CD4-positive, CD25-positive, alpha-beta regulatory T cell (primary cell): Measurements from ENCODE around the gene MAP7. TPM values are rescaled to one million over a fixed set of nuclear protein-coding genes. Genes with fewer than 3 reads are reported as not detected.

Experiments used
- ATAC-seq, 2 donors: fragments of 150-1000 bp; cut with Tn5 transposase; one replicate each; pipeline ENCODE4 v1.10.0; 2021; ENCODE audit warnings: low read depth in 2 of 2, moderate number of reproducible peaks in 2 of 2, moderate library complexity in 1 of 2
- DNase-seq, 3 donors: peaks; one replicate each; pipeline versions ENCODE4 v3.0.0 to v3.0.0-alpha.2; 2012 to 2022; ENCODE audit warnings: mixed read lengths in 1 of 3
- H3K27ac ChIP-seq: one replicate; pipeline ENCODE4 v1.7.0; 2013; ENCODE audit warnings: mild to moderate bottlenecking, low read length; ENCODE audit not compliant: insufficient read depth, poor library complexity, severe bottlenecking
- H3K27me3 ChIP-seq: one replicate; pipeline ENCODE4 v1.7.0; 2013; ENCODE audit warnings: low read length; ENCODE audit not compliant: control insufficient read depth, insufficient read depth
- H3K36me3 ChIP-seq: one replicate; pipeline ENCODE4 v1.7.0; 2013; ENCODE audit warnings: mild to moderate bottlenecking, low read length, moderate library complexity; ENCODE audit not compliant: control insufficient read depth, insufficient read depth
- H3K4me1 ChIP-seq: 2 replicates; pipeline ENCODE4 v1.7.0; 2013; ENCODE audit warnings: mild to moderate bottlenecking, low read length; ENCODE audit not compliant: insufficient read depth, control insufficient read depth, poor library complexity, severe bottlenecking
- H3K4me3 ChIP-seq: one replicate; pipeline ENCODE4 v1.7.0; 2013; ENCODE audit warnings: low read depth, mild to moderate bottlenecking, low read length, moderate library complexity
- H3K9me3 ChIP-seq, 2 experiments: 1 replicate in 1 of 2; 2 replicates in 1 of 2; pipeline ENCODE4 v1.7.0; 2013; ENCODE audit warnings: low read length in 2 of 2, mild to moderate bottlenecking in 1 of 2, moderate library complexity in 1 of 2; ENCODE audit not compliant: control insufficient read depth in 2 of 2
- H3K27ac Mint-ChIP-seq, 3 donors: one replicate each; pipeline ENCODE4 v1.8.0; 2020 to 2022; ENCODE audit warnings: mild to moderate bottlenecking in 3 of 3, mixed read lengths in 3 of 3, moderate library complexity in 2 of 3
- H3K27me3 Mint-ChIP-seq: one replicate; pipeline ENCODE4 v1.8.0; 2022; ENCODE audit warnings: mild to moderate bottlenecking, mixed read lengths
- H3K36me3 Mint-ChIP-seq: one replicate; pipeline ENCODE4 v1.8.0; 2020; ENCODE audit warnings: mixed read lengths
- H3K4me1 Mint-ChIP-seq, 4 donors: one replicate each; pipeline ENCODE4 v1.8.0; 2020 to 2022; ENCODE audit warnings: mixed read lengths in 4 of 4, mild to moderate bottlenecking in 1 of 4
- H3K4me3 Mint-ChIP-seq, 4 donors: one replicate each; pipeline ENCODE4 v1.8.0; 2020 to 2022; ENCODE audit warnings: mild to moderate bottlenecking in 4 of 4, mixed read lengths in 4 of 4, moderate library complexity in 3 of 4
- H3K9me3 Mint-ChIP-seq, 7 donors: one replicate each; pipeline ENCODE4 v1.8.0; 2020 to 2022; ENCODE audit warnings: mixed read lengths in 7 of 7, mild to moderate bottlenecking in 3 of 7, moderate library complexity in 2 of 7
- polyA plus RNA-seq, 4 donors: library from polyadenylated mRNA; unstranded; fragments of 300-500 nt; fragmentation: Illumina TruSeq; gene quantifications; one replicate each; pipeline ENCODE4 v1.2.3, GENCODE V29; 2021
- total RNA-seq: library from RNA; stranded (reverse); gene quantifications from one replicate; pipeline ENCODE4 v1.2.3, GENCODE V29; 2022

Gene MAP7
- total and polyA plus RNA-seq, 5 donors from 2014 or later, result 0.06 to 0.72 (median 0.21) TPM

DNA sequence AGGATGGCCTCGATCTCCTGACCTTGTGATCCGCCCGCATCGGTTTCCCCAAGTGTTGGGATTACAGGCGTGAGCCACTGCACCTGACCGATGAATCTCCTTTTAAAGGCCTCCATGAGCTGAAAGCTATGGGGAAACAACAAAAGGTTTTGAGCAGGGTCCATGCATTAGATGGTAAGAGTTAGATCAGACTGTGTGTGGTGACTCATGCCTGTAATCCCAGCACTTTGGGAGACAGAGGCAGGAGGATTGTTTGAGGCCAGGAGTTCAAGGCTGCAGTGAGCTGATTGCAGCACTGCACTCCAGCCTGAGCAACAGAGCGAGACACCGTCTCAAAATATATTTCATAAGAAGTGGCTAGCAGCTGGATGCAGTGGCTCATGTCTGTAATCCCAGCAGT is 219.6 kb downstream of the MAP7 start:
- ATAC-seq (no peak), DNase-seq (no peak)
- Mint-ChIP-seq H3K4me3 (no peak overlapping the region), H3K9me3 (peaks cover 0 to 1% (median 0%) of the 10 kb centered on the region in 7 donors), H3K27me3 (peaks cover 13% of the 10 kb centered on the region), H3K4me1 (no peaks in the 10 kb centered on the region), H3K27ac (no peak overlapping the region), H3K36me3 (no peaks in the 10 kb centered on the region)
- no peaks in the 10 kb centered on the region for H3K9me3 ChIP-seq
- peaks cover 5% of the 10 kb centered on the region for H3K27me3 ChIP-seq
- H3K4me3 ChIP-seq, result no peak overlapping the region
- H3K4me1 ChIP-seq, result no peaks in the 10 kb centered on the region
- no peak overlapping the region for H3K27ac ChIP-seq
- no peaks in the 10 kb centered on the region for H3K36me3 ChIP-seq

- H3K4me3 ChIP-seq, result no peak overlapping the region
- no peak overlapping the region for H3K27ac ChIP-seq
- no peak for ATAC-seq
- DNase-seq, result no peak
- Mint-ChIP-seq H3K36me3 (no peaks in the 10 kb centered on the region), H3K4me3 (no peak overlapping the region), H3K4me1 (no peaks in the 10 kb centered on the region), H3K27me3 (peaks cover 13% of the 10 kb centered on the region), H3K9me3 (no peaks in the 10 kb centered on the region), H3K27ac (no peak overlapping the region)
- peaks cover 3% of the 10 kb centered on the region for H3K27me3 ChIP-seq
- H3K4me1 ChIP-seq, result no peaks in the 10 kb centered on the region
- H3K36me3 ChIP-seq, result no peaks in the 10 kb centered on the region
- no peaks in the 10 kb centered on the region for H3K9me3 ChIP-seq
Observed at GRCh38 chr6:136326038-136326553, 224.1 kb downstream of the MAP7 start.

GRCh38 chr6:136324686-136325380 is 225.4 kb downstream of the MAP7 start:
- H3K27me3 ChIP-seq, result peaks cover 3% of the 10 kb centered on the region
- H3K27me3 Mint-ChIP-seq, result peaks cover 16% of the 10 kb centered on the region
- no peaks in the 10 kb centered on the region for H3K36me3 ChIP-seq
- H3K4me3 ChIP-seq, result no peak overlapping the region
- no peak overlapping the region for H3K27ac ChIP-seq
- ATAC-seq (no peak), DNase-seq (no peak)
- H3K9me3 Mint-ChIP-seq, result no peaks in the 10 kb centered on the region
- no peaks in the 10 kb centered on the region for H3K4me1 ChIP-seq
- no peak overlapping the region for H3K4me3 Mint-ChIP-seq
- no peaks in the 10 kb centered on the region for H3K9me3 ChIP-seq
- no peaks in the 10 kb centered on the region for H3K4me1 Mint-ChIP-seq
- H3K36me3 Mint-ChIP-seq, result no peaks in the 10 kb centered on the region
- H3K27ac Mint-ChIP-seq, result no peak overlapping the region

DNA sequence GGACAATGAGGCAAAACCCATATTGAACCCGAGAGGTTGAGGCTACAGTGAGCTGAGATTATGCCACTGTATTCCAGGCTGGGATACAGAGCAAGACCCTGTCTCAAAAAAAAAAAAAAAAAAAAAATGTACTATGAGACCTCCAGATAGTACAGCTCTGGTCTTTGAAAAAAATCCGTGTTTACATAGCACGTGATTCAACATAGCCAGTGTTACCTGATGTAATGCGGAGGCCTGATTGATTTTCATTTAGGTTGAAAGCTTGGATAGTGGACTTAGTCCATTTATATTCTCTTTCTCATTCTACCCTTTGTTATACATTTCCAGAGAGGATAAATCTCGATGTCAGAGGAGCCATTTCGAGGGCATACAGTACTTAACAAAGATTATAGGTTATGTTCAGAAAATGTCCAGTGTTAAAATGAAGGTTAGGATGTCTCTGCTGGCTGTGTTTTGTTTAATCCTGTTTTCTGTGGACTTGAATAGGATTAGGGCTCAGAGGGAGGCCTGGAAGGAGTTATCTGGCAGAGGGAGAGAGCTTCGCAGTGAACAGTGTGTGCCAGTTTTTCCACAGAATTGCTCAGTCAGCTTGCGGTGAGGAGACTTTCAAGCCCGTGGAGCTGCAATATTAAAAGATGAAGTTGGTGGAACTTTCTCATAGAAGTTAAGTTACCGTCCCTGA is 226.7 kb downstream of the MAP7 start:
- no peak overlapping the region for H3K4me3 ChIP-seq
- peaks cover 9% of the 10 kb centered on the region for H3K27me3 Mint-ChIP-seq
- no peaks in the 10 kb centered on the region for H3K4me1 ChIP-seq
- no peak overlapping the region for H3K27ac Mint-ChIP-seq
- no peak overlapping the region for H3K27ac ChIP-seq
- no peak for ATAC-seq
- no peak overlapping the region for H3K4me3 Mint-ChIP-seq
- no peaks in the 10 kb centered on the region for H3K36me3 Mint-ChIP-seq
- no peaks in the 10 kb centered on the region for H3K9me3 Mint-ChIP-seq
- H3K36me3 ChIP-seq, result no peaks in the 10 kb centered on the region
- no peak for DNase-seq
- no peaks in the 10 kb centered on the region for H3K9me3 ChIP-seq
- no peaks in the 10 kb centered on the region for H3K4me1 Mint-ChIP-seq
- H3K27me3 ChIP-seq, result peaks cover 3% of the 10 kb centered on the region

DNA sequence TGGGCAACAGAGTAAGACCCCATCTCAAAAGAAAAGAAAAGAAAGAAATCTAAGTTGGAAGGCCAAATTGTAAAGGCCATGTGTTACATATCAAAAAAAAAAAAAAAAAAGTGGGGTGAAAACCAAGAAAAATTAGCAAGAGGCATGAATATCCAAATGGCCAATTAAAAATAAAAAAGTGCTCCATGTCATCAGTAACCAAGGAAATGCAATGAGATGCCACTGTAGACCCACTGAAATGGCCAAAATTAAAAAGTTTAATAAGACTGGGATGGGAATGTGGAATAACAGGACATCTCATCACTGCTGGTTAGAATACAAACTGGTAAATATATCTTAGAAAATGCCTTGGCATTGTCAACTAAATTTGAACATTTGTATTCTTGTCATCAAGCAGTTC is 230.5 kb downstream of the MAP7 start:
- DNase-seq, result no peak

GRCh38 chr6:136318676-136319075 is 231.5 kb downstream of the MAP7 start:
- no peak for ATAC-seq
- H3K27ac Mint-ChIP-seq, result no peak overlapping the region
- no peaks in the 10 kb centered on the region for H3K36me3 Mint-ChIP-seq
- H3K4me3 ChIP-seq, result no peak overlapping the region
- no peaks in the 10 kb centered on the region for H3K9me3 Mint-ChIP-seq
- H3K4me1 ChIP-seq, result no peaks in the 10 kb centered on the region
- no peaks in the 10 kb centered on the region for H3K36me3 ChIP-seq
- no peaks in the 10 kb centered on the region for H3K9me3 ChIP-seq
- H3K4me1 Mint-ChIP-seq, result peaks cover 0 to 7% (median 5%) of the 10 kb centered on the region in 4 donors
- no peak for DNase-seq
- no peak overlapping the region for H3K27ac ChIP-seq
- no peaks in the 10 kb centered on the region for H3K27me3 ChIP-seq
- H3K27me3 Mint-ChIP-seq, result peaks cover 28% of the 10 kb centered on the region
- no peak overlapping the region for H3K4me3 Mint-ChIP-seq

More for the DNA sequence above, 230.5 kb downstream of the MAP7 start:
- H3K27ac Mint-ChIP-seq, result peak overlapping the region in 1 of 3 donors; percentile 60
- peaks cover 0 to 7% (median 5%) of the 10 kb centered on the region in 4 donors for H3K4me1 Mint-ChIP-seq
- peaks cover 18% of the 10 kb centered on the region for H3K27me3 Mint-ChIP-seq
- H3K36me3 Mint-ChIP-seq, result no peaks in the 10 kb centered on the region
- Histone ChIP-seq H3K27ac (no peak overlapping the region), H3K4me1 (no peaks in the 10 kb centered on the region), H3K27me3 (no peaks in the 10 kb centered on the region), H3K9me3 (no peaks in the 10 kb centered on the region), H3K4me3 (no peak overlapping the region), H3K36me3 (no peaks in the 10 kb centered on the region)
- no peak overlapping the region for H3K4me3 Mint-ChIP-seq
- no peak for ATAC-seq
- H3K9me3 Mint-ChIP-seq, result no peaks in the 10 kb centered on the region

- peaks cover 0 to 7% (median 5%) of the 10 kb centered on the region in 4 donors for H3K4me1 Mint-ChIP-seq
Observed at GRCh38 chr6:136317971-136318370, 232.3 kb downstream of the MAP7 start.

More at GRCh38 chr6:136317971-136318370, 232.3 kb downstream of the MAP7 start:
- Mint-ChIP-seq H3K9me3 (no peaks in the 10 kb centered on the region), H3K4me3 (no peak overlapping the region), H3K27me3 (peaks cover 30% of the 10 kb centered on the region), H3K27ac (no peak overlapping the region), H3K36me3 (no peaks in the 10 kb centered on the region)
- no peak for ATAC-seq
- no peaks in the 10 kb centered on the region for H3K36me3 ChIP-seq
- no peak for DNase-seq
- H3K27me3 ChIP-seq, result no peaks in the 10 kb centered on the region
- H3K4me3 ChIP-seq, result no peak overlapping the region
- no peaks in the 10 kb centered on the region for H3K9me3 ChIP-seq
- no peaks in the 10 kb centered on the region for H3K4me1 ChIP-seq
- H3K27ac ChIP-seq, result no peak overlapping the region
